22Rv1 (cell line): ENCODE data around the gene SLC25A21.

Experiments
- H3K27ac ChIP-seq: fragments of 450-650 bp; 2 replicates; pipeline ENCODE4 v1.5.1; 2017
- CTCF ChIP-seq: fragments of 450-650 bp; IDR thresholded peaks from 2 replicates; pipeline ENCODE4 v1.5.1; 2017; ENCODE audit warnings: mild to moderate bottlenecking
- ZFX ChIP-seq: fragments of 450-650 bp; IDR thresholded peaks from 2 replicates; pipeline ENCODE4 v1.6.1; 2017; ENCODE audit warnings: antibody characterized with exemption, borderline replicate concordance

SLC25A21 gene

DNA sequence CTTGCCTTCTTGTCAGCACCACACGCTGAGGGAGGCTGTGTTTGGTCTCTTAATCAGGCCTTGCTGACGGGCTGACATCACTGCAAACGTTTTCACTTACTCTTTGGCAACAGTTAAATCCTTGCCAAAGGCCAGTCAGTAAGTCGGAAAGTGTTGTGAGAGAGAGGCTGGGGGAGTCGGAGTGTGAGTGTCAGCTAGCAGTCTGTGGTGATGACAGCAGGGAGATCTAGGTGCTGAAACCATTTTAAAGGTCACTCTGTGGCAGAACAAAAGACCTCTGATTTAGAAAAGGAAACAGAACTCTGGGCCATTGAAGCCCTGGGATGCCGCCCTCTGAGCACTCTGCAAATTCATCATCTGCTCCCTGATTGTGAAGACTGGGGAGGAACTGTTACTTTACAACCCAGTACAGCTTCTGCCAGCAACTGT lies 367.3 kb downstream of the SLC25A21 start:
- no peak overlapping the region for H3K27ac ChIP-seq
- TF ChIP-seq ZFX (no peak), CTCF (no peak)

- no peak for TF ChIP-seq CTCF
- TF ChIP-seq ZFX, result no peak
- H3K27ac ChIP-seq, result no peak overlapping the region
Observed at GRCh38 chr14:36797634-36798033, 374.8 kb downstream of the SLC25A21 start.

DNA sequence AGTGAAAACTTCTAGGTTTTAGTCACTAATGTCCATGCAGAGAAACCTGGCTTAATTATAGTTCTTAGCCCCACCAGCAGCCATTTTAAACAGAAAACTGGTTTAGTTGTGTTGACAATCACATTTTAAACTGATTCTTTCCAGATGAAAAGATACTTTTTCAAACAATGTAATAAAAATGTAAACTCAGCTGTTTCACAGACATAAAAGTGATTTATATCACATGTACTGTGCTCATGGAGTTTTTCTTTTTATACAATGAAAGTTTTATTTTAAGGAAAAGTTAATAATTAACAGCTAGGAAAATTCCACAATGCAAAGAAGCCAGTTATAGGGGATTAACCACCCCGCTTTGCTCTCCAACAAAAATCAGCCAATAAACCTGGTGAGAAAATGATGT lies 381.0 kb downstream of the SLC25A21 start:
- H3K27ac ChIP-seq, result no peak overlapping the region
- TF ChIP-seq ZFX (no peak), CTCF (no peak)

DNA sequence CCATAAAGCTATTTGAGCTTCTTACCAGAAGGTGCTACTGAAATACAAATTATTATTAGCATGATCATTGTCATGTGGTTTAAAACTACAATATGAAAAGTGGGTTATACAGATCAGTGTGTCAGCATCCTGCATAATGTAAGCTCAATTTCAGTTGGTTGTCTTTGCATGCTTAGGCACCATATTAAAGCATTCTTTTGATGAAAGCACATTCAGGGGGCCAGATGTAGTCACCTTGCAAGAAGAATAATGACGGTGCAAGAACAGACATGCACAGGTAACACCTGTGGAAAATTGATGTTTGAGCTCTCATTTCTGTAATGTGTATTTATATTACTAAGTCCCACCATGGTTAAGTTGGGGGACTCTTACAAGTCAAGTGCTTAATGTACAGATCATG lies 386.9 kb downstream of the SLC25A21 start:
- TF ChIP-seq CTCF (no peak), ZFX (no peak)
- no peak overlapping the region for H3K27ac ChIP-seq

- no peak overlapping the region for H3K27ac ChIP-seq
- TF ChIP-seq ZFX, result no peak
- no peak for TF ChIP-seq CTCF
Observed at GRCh38 chr14:36784541-36784940, 387.9 kb downstream of the SLC25A21 start.

DNA sequence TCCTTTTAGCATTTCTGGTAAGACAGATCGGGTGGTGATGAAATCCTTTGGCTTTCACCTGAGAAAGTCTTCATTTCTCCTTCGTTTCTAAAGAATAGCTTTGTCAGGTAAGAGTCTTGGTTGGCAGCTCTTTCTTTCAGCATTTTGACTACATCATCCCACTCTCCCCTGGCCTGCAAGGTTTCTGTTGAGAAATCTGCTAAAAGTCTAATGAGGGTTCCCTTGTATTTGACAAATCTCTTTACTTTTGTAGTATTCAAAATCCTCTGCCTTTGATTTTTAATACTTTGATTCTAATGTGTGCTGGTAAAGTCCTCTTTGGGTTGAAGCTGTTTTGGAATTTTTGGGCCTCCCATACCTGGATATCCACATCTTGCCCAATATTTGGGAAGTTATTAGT lies 390.5 kb downstream of the SLC25A21 start:
- TF ChIP-seq CTCF (no peak), ZFX (no peak)

DNA sequence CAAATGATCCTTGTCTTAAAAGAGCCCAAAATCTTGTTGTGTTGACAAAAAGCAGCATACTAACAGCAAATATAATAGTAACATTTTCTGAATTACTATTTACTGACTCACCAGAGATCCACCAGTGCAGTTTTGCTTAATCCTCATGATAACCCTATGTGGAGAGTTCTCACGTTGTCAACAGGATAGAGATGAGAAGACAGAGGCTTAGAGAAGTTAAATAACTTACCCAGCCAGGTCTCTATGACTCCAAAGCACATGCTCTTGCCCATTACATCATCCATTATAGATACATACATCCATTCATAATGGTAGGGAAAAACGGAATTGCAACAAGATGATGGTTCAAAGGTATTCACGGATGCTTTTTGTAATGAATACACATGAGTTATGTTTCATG lies 398.8 kb downstream of the SLC25A21 start:
- TF ChIP-seq ZFX (no peak), CTCF (no peak)
- H3K27ac ChIP-seq, result no peak overlapping the region

More for the DNA sequence above, 390.5 kb downstream of the SLC25A21 start:
- H3K27ac ChIP-seq, result no peak overlapping the region
